B cell (primary cell): ENCODE measurements around the gene ECHDC3.

Source experiments
- CTCF ChIP-seq: fragments of 200-600 bp; IDR thresholded peaks from one replicate; pipeline ENCODE4 v1.8.0; 2022; ENCODE audit warnings: antibody characterized with exemption, mild to moderate bottlenecking
- EZH2 ChIP-seq: IDR thresholded peaks from 2 replicates; pipeline ENCODE4 v1.6.1; 2012; ENCODE audit warnings: borderline replicate concordance, low read depth, mild to moderate bottlenecking, moderate library complexity, low read length; ENCODE audit not compliant: insufficient read depth, poor library complexity, severe bottlenecking

- TF ChIP-seq CTCF: no peak
- TF ChIP-seq EZH2: no peak
Observed at GRCh38 chr10:11716686-11717085, 25.5 kb upstream of the ECHDC3 start.
